Measurements from ENCODE around the gene TRIM22. TPM values are rescaled to one million over a fixed set of nuclear protein-coding genes. Genes with fewer than 3 reads are reported as not detected.
A peak's percentile ranks its signal among the peaks of the same experiment; 100 is the strongest.

TRIM22 gene
- total RNA-seq, 1 donor from 2014 or later: 203 TPM

DNA sequence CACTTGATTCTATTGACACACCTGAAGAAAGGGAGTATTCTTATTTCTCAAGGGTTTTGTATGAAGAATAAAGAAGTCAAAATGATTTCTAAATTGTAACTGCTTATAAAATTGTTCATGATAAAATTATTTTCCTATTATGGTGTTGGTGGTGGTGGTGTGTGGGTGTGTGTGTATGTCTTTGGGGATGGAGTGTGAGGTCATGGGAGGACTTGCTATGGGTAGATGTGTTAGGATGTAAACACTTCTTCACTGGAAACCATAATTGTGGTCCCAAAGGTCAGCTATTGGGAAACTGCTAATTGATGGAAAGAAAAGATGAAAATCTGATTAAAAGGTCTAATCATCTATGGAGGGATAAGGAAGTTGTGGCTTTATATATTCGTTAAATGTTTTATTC lies 5.1 kb downstream of the TRIM22 start:
- H3K36me3 ChIP-seq: peaks cover 35% of the 10 kb centered on the region
- DNase-seq (no peak), ATAC-seq (no peak)
- H3K9me3 ChIP-seq: no peaks in the 10 kb centered on the region
- no peak overlapping the region for H3K4me3 ChIP-seq
- H3K4me1 ChIP-seq: peaks cover 7% of the 10 kb centered on the region
- TF ChIP-seq, protein P1, sequence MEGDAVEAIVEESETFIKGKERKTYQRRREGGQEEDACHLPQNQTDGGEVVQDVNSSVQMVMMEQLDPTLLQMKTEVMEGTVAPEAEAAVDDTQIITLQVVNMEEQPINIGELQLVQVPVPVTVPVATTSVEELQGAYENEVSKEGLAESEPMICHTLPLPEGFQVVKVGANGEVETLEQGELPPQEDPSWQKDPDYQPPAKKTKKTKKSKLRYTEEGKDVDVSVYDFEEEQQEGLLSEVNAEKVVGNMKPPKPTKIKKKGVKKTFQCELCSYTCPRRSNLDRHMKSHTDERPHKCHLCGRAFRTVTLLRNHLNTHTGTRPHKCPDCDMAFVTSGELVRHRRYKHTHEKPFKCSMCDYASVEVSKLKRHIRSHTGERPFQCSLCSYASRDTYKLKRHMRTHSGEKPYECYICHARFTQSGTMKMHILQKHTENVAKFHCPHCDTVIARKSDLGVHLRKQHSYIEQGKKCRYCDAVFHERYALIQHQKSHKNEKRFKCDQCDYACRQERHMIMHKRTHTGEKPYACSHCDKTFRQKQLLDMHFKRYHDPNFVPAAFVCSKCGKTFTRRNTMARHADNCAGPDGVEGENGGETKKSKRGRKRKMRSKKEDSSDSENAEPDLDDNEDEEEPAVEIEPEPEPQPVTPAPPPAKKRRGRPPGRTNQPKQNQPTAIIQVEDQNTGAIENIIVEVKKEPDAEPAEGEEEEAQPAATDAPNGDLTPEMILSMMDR (IDR thresholded peaks at IDR 0.05): no peak
- intact Hi-C loops (cut with DNase I): no loop called here
- no peaks in the 10 kb centered on the region for H3K27me3 ChIP-seq
- H3K27ac ChIP-seq: no peak overlapping the region

DNA sequence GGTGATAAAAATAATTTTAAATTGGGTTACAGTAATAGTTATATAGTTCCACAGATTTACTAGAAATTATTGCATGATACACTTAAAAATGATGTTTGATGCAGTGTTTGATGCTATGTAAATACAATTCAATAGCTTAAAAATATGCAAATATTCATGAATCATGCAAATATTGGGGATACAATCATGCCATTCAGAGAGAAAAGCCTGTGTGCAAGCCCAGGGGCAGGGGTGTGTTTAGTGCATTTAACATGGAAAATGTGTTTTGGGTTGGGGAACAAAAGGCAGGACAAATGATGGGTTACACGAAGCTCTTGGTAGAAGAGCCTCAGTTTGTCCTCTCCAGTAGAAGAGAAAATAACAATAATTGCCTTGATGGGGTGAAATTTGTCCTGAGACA lies 6.0 kb downstream of the TRIM22 start:
- ATAC-seq: no peak
- H3K9me3 ChIP-seq: no peaks in the 10 kb centered on the region
- intact Hi-C loops (cut with DNase I): no loop called here
- DNase-seq: no peak
- peaks cover 44% of the 10 kb centered on the region for H3K36me3 ChIP-seq
- TF ChIP-seq, protein P1 (IDR thresholded peaks at IDR 0.05): no peak
- H3K27me3 ChIP-seq: no peaks in the 10 kb centered on the region
- no peak overlapping the region for H3K27ac ChIP-seq
- peaks cover 7% of the 10 kb centered on the region for H3K4me1 ChIP-seq
- no peak overlapping the region for H3K4me3 ChIP-seq

DNA sequence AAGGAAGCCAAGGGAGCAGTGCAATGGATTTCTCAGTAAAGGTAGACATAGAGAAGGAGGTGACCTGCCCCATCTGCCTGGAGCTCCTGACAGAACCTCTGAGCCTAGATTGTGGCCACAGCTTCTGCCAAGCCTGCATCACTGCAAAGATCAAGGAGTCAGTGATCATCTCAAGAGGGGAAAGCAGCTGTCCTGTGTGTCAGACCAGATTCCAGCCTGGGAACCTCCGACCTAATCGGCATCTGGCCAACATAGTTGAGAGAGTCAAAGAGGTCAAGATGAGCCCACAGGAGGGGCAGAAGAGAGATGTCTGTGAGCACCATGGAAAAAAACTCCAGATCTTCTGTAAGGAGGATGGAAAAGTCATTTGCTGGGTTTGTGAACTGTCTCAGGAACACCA lies 6.6 kb downstream of the TRIM22 start:
- H3K9me3 ChIP-seq: no peaks in the 10 kb centered on the region
- intact Hi-C loops (cut with DNase I): no loop called here
- ATAC-seq (peak; percentile 27), DNase-seq (no peak)
- peaks cover 7% of the 10 kb centered on the region for H3K4me1 ChIP-seq
- H3K27me3 ChIP-seq: no peaks in the 10 kb centered on the region
- TF ChIP-seq, protein P1 (IDR thresholded peaks at IDR 0.05): no peak
- no peak overlapping the region for H3K27ac ChIP-seq
- H3K4me3 ChIP-seq: no peak overlapping the region
- H3K36me3 ChIP-seq: peaks cover 50% of the 10 kb centered on the region

DNA sequence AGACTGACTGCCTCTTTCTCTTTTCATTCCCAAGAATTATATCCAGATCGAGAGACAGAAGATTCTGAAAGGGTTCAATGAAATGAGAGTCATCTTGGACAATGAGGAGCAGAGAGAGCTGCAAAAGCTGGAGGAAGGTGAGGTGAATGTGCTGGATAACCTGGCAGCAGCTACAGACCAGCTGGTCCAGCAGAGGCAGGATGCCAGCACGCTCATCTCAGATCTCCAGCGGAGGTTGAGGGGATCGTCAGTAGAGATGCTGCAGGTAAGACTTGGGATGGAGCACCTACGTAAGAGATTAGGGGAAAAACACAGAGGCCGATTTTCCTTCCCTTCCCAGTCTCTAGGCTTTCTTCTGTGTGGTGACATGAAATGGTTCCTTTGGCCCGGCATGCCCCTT lies 8.7 kb downstream of the TRIM22 start:
- Histone ChIP-seq H3K36me3 (peaks cover 68% of the 10 kb centered on the region), H3K9me3 (no peaks in the 10 kb centered on the region), H3K4me1 (peaks cover 7% of the 10 kb centered on the region), H3K27ac (no peak overlapping the region), H3K27me3 (no peaks in the 10 kb centered on the region), H3K4me3 (no peak overlapping the region)
- ATAC-seq (no peak), DNase-seq (no peak)
- intact Hi-C loops (cut with DNase I): no loop called here
- TF ChIP-seq, protein P1 (IDR thresholded peaks at IDR 0.05): no peak

DNA sequence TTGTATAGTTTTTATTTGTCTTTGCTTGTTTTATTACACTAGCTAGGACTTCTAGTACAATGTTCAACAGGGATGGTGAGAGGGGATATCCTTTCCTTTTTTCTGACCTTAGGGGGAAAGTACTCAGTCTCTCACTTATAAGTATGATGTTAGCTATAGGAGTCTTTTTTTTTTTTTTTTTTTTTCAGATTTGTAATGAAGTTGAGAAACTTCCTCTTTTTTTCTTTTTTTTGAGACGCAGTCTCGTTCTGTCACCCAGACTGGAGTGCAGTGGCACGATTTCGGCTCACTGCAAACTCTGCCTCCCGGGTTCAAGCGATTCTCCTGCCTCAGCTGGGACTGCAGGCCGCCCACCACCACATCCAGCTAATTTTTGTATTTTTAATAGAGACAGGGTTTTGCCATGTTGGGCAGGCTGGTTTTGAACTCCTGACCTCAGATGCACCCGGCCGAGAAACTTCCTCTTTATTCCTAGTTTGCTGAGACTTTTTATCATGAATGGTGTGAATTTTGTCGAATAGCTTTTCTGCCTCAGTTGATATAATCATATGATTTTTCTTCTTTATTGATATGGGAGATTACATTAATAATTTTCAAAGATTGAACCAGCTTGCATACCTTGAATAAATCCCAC lies 10.9 kb downstream of the TRIM22 start:
- TF ChIP-seq, protein P1 (IDR thresholded peaks at IDR 0.05): no peak
- Histone ChIP-seq H3K9me3 (no peaks in the 10 kb centered on the region), H3K27me3 (no peaks in the 10 kb centered on the region), H3K36me3 (peaks cover 90% of the 10 kb centered on the region), H3K27ac (no peak overlapping the region), H3K4me1 (peaks cover 7% of the 10 kb centered on the region), H3K4me3 (no peak overlapping the region)
- DNase-seq (no peak), ATAC-seq (no peak)
- intact Hi-C loops (cut with DNase I): no loop called here

All from upper lobe of right lung (tissue), 1 donor.